Measurements from ENCODE around the gene HOXD10. TPM values are rescaled to one million over a fixed set of nuclear protein-coding genes. Genes with fewer than 3 reads are reported as not detected.

HOXD10 gene
- total and polyA plus RNA-seq, 2 of the 13 experiments (the other 11 are each of a cell fraction or from before 2014, with no cell fraction given): not detected

- no peak for TF ChIP-seq PRDM15 (CRISPR knock-in tag; IDR thresholded peaks at IDR 0.05)
- TF ChIP-seq, protein P1, sequence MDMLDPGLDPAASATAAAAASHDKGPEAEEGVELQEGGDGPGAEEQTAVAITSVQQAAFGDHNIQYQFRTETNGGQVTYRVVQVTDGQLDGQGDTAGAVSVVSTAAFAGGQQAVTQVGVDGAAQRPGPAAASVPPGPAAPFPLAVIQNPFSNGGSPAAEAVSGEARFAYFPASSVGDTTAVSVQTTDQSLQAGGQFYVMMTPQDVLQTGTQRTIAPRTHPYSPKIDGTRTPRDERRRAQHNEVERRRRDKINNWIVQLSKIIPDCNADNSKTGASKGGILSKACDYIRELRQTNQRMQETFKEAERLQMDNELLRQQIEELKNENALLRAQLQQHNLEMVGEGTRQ (IDR thresholded peaks at IDR 0.05; ENCODE audit: low read depth, low read length): no peak
- TF ChIP-seq, protein P1 (CRISPR knock-in tag; IDR thresholded peaks at IDR 0.05; ENCODE audit: borderline replicate concordance): no peak
- peak; percentile 75 for TF ChIP-seq ZNF777 (CRISPR knock-in tag; IDR thresholded peaks at IDR 0.05)
- TF ChIP-seq, protein P2, sequence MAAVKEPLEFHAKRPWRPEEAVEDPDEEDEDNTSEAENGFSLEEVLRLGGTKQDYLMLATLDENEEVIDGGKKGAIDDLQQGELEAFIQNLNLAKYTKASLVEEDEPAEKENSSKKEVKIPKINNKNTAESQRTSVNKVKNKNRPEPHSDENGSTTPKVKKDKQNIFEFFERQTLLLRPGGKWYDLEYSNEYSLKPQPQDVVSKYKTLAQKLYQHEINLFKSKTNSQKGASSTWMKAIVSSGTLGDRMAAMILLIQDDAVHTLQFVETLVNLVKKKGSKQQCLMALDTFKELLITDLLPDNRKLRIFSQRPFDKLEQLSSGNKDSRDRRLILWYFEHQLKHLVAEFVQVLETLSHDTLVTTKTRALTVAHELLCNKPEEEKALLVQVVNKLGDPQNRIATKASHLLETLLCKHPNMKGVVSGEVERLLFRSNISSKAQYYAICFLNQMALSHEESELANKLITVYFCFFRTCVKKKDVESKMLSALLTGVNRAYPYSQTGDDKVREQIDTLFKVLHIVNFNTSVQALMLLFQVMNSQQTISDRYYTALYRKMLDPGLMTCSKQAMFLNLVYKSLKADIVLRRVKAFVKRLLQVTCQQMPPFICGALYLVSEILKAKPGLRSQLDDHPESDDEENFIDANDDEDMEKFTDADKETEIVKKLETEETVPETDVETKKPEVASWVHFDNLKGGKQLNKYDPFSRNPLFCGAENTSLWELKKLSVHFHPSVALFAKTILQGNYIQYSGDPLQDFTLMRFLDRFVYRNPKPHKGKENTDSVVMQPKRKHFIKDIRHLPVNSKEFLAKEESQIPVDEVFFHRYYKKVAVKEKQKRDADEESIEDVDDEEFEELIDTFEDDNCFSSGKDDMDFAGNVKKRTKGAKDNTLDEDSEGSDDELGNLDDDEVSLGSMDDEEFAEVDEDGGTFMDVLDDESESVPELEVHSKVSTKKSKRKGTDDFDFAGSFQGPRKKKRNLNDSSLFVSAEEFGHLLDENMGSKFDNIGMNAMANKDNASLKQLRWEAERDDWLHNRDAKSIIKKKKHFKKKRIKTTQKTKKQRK (IDR thresholded peaks at IDR 0.05; ENCODE audit: low read length): no peak
- TF ChIP-seq, protein P3, sequence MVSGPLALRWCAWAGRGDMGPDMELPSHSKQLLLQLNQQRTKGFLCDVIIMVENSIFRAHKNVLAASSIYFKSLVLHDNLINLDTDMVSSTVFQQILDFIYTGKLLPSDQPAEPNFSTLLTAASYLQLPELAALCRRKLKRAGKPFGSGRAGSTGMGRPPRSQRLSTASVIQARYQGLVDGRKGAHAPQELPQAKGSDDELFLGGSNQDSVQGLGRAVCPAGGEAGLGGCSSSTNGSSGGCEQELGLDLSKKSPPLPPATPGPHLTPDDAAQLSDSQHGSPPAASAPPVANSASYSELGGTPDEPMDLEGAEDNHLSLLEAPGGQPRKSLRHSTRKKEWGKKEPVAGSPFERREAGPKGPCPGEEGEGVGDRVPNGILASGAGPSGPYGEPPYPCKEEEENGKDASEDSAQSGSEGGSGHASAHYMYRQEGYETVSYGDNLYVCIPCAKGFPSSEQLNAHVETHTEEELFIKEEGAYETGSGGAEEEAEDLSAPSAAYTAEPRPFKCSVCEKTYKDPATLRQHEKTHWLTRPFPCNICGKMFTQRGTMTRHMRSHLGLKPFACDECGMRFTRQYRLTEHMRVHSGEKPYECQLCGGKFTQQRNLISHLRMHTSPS (CRISPR knock-in tag; IDR thresholded peaks at IDR 0.05; ENCODE audit: low read depth): no peak
- no peak for TF ChIP-seq YY1 (IDR thresholded peaks at IDR 0.05; ENCODE audit: insufficient read depth, insufficient replicate concordance, low read depth, low read length)
- peak; percentile 13; the same call in 1 of the 2 replicates for TF ChIP-seq ISL2 (CRISPR knock-in tag; IDR thresholded peaks at IDR 0.05)
- TF ChIP-seq KAT2B (IDR thresholded peaks at IDR 0.05; ENCODE audit: borderline replicate concordance, low read depth, low read length): no peak
- TF ChIP-seq MTA3 (CRISPR knock-in tag; IDR thresholded peaks at IDR 0.05): no peak
- TF ChIP-seq RELA (CRISPR knock-in tag; IDR thresholded peaks at IDR 0.05): no peak
- peak; percentile 49; the same call in 1 of the 2 replicates for TF ChIP-seq ZNF274 (CRISPR knock-in tag; IDR thresholded peaks at IDR 0.05)
- TF ChIP-seq ZNF292 (CRISPR knock-in tag; IDR thresholded peaks at IDR 0.05; ENCODE audit: borderline replicate concordance, low read depth): 0 out of 2 replicates have a peak, but pooled peaks have one; percentile 49
- peak; percentile 61; the same call in 1 of the 2 replicates for TF ChIP-seq GFI1 (CRISPR knock-in tag; IDR thresholded peaks at IDR 0.05; ENCODE audit: borderline replicate concordance)
- no peak for TF ChIP-seq ZFP41 (CRISPR knock-in tag; IDR thresholded peaks at IDR 0.05; ENCODE audit: borderline replicate concordance)
- no peak for TF ChIP-seq ZEB1 (IDR thresholded peaks at IDR 0.05; ENCODE audit: insufficient replicate concordance, low read depth)
- no peak for TF ChIP-seq ZNF12 (CRISPR knock-in tag; IDR thresholded peaks at IDR 0.05)
- TF ChIP-seq ZNF644 (CRISPR knock-in tag; IDR thresholded peaks at IDR 0.05; ENCODE audit: low read depth): no peak
Observed at GRCh38 chr2:176088048-176088936, 28.3 kb upstream of the HOXD10 start (continued).

All from HepG2 (cell line).